GM21367 (cell line): ENCODE measurements around the gene TAOK3.
"Not testable (repeated sequence)": the region's sequence is repeated elsewhere in the genome, so short reads cannot be mapped to it uniquely, and the experiment has no call there.

ENCODE experiments used
- ATAC-seq: cut with Tn5 transposase; IDR thresholded peaks from one replicate; pipeline ENCODE4 v1.9.1; 2021; ENCODE audit not compliant: unreplicated experiment

TAOK3 gene

GRCh38 chr12:118145798-118146156 is 226.9 kb downstream of the TAOK3 start:
- no peak for ATAC-seq

GRCh38 chr12:118145113-118145797 is 227.5 kb downstream of the TAOK3 start:
- ATAC-seq = peak; percentile 52

GRCh38 chr12:118144499-118144898 is 228.2 kb downstream of the TAOK3 start:
- no peak for ATAC-seq

- no peak for ATAC-seq
Observed at GRCh38 chr12:118140825-118141224, 231.9 kb downstream of the TAOK3 start.

GRCh38 chr12:118137148-118137678 is 235.5 kb downstream of the TAOK3 start:
- no peak for ATAC-seq

- ATAC-seq = peak; percentile 26
Observed at GRCh38 chr12:118136559-118137003, 236.1 kb downstream of the TAOK3 start.

GRCh38 chr12:118135788-118136558 is 236.7 kb downstream of the TAOK3 start, which contains the start of gene PEBP1:
Gene PEBP1 (plus strand): TSS chr12:118136124. CDS start chr12:118136210, 86 bp downstream.
- peak; percentile 94 for ATAC-seq

- not testable (repeated sequence) for ATAC-seq
Observed at GRCh38 chr12:118129436-118129835, 243.3 kb downstream of the TAOK3 start.

- no peak for ATAC-seq
Observed at GRCh38 chr12:118127867-118128266, 244.8 kb downstream of the TAOK3 start.

GRCh38 chr12:118126119-118126757 is 246.5 kb downstream of the TAOK3 start:
- no peak for ATAC-seq

- ATAC-seq = no peak
Observed at GRCh38 chr12:118125743-118126118, 247.0 kb downstream of the TAOK3 start.

GRCh38 chr12:118124333-118124874 is 248.3 kb downstream of the TAOK3 start:
- ATAC-seq = no peak

- no peak for ATAC-seq
Observed at GRCh38 chr12:118122264-118122663, 250.4 kb downstream of the TAOK3 start.

- peak; percentile 70 for ATAC-seq
Observed at GRCh38 chr12:118120579-118121363, 251.9 kb downstream of the TAOK3 start.

GRCh38 chr12:118119449-118119879 is 253.2 kb downstream of the TAOK3 start:
- ATAC-seq = no peak

- no peak for ATAC-seq
Observed at GRCh38 chr12:118109088-118109487, 263.6 kb downstream of the TAOK3 start.

- no peak for ATAC-seq
Observed at GRCh38 chr12:118107694-118108093, 265.0 kb downstream of the TAOK3 start.

- ATAC-seq = no peak
Observed at GRCh38 chr12:118107011-118107410, 265.7 kb downstream of the TAOK3 start.

GRCh38 chr12:118103601-118104382 is 268.9 kb downstream of the TAOK3 start, which contains the start of gene VSIG10:
Gene VSIG10 (minus strand): TSS chr12:118104011. CDS start chr12:118103671, 340 bp downstream.
- no peak for ATAC-seq
